HEK293T (cell line): ENCODE results near the gene WBP1L.

Experiments
- CTCF ChIA-PET: fragments of 350-600 bp; formaldehyde crosslinking; extraction: SDS; loops from one replicate; lab custom pipeline; 2021; ENCODE audit warnings: antibody characterized with exemption, inconsistent platforms; lab: Yijun Ruan, JAX
- POLR2A ChIA-PET: fragments of 350-600 bp; formaldehyde crosslinking; extraction: SDS; loops from one replicate; lab custom pipeline; 2020; ENCODE audit warnings: antibody characterized with exemption, inconsistent platforms; lab: Yijun Ruan, JAX
- DNase-seq: peaks from one replicate; pipeline ENCODE4 v3.0.0; 2012; ENCODE audit warnings: mixed read lengths; ENCODE audit errors: extremely low spot score
- ARNT ChIP-seq: fragments of 450-650 bp; IDR thresholded peaks from 2 replicates; pipeline ENCODE4 v1.6.1; 2017; ENCODE audit warnings: mild to moderate bottlenecking
- BHLHE40 ChIP-seq: fragments of 450-650 bp; IDR thresholded peaks from 2 replicates; pipeline ENCODE4 v1.6.1; 2016; ENCODE audit warnings: mild to moderate bottlenecking, moderate library complexity, borderline replicate concordance
- CTBP1 ChIP-seq: fragments of 450-650 bp; IDR thresholded peaks from 2 replicates; pipeline ENCODE4 v1.6.1; 2016; ENCODE audit warnings: borderline replicate concordance
- ELF4 ChIP-seq: fragments of 450-650 bp; IDR thresholded peaks from 2 replicates; pipeline ENCODE4 v1.6.1; 2017; ENCODE audit warnings: antibody characterized with exemption
- FOXA1 ChIP-seq: fragments of 450-650 bp; IDR thresholded peaks from 2 replicates; pipeline ENCODE4 v1.6.1; 2016; ENCODE audit warnings: mild to moderate bottlenecking
- FOXK2 ChIP-seq: fragments of 450-650 bp; IDR thresholded peaks from 2 replicates; pipeline ENCODE4 v1.6.1; 2016; ENCODE audit warnings: mild to moderate bottlenecking
- FOXM1 ChIP-seq: fragments of 450-650 bp; IDR thresholded peaks from 2 replicates; pipeline ENCODE4 v1.6.1; 2017; ENCODE audit warnings: mild to moderate bottlenecking, borderline replicate concordance
- HDGF ChIP-seq: fragments of 450-650 bp; IDR thresholded peaks from 2 replicates; pipeline ENCODE4 v1.6.1; 2017; ENCODE audit warnings: antibody characterized with exemption, borderline replicate concordance
- L3MBTL2 ChIP-seq: fragments of 450-650 bp; conservative IDR thresholded peaks from 2 replicates; pipeline ENCODE4 v1.6.1; 2016; ENCODE audit warnings: mild to moderate bottlenecking
- LEF1 ChIP-seq: fragments of 450-650 bp; IDR thresholded peaks from 2 replicates; pipeline ENCODE4 v1.6.1; 2017; ENCODE audit warnings: mild to moderate bottlenecking, borderline replicate concordance
- NFRKB ChIP-seq: fragments of 450-650 bp; IDR thresholded peaks from 2 replicates; pipeline ENCODE4 v1.6.1; 2016; ENCODE audit warnings: mild to moderate bottlenecking, moderate library complexity
- SP1 ChIP-seq: fragments of 450-650 bp; IDR thresholded peaks from 2 replicates; pipeline ENCODE4 v1.6.1; 2017
- SUZ12 ChIP-seq: fragments of 450-650 bp; IDR thresholded peaks from 2 replicates; pipeline ENCODE4 v1.6.1; 2016; ENCODE audit warnings: mild to moderate bottlenecking
- TARDBP ChIP-seq: fragments of 450-650 bp; IDR thresholded peaks from 2 replicates; pipeline ENCODE4 v1.6.1; 2016
- ZNF384 ChIP-seq: fragments of 450-650 bp; IDR thresholded peaks from 2 replicates; pipeline ENCODE4 v1.6.1; 2016
- TF ChIP-seq, protein P1 (sequence below): fragments of 450-650 bp; IDR thresholded peaks from 2 replicates; pipeline ENCODE4 v1.6.1; 2016

Gene WBP1L

DNA sequence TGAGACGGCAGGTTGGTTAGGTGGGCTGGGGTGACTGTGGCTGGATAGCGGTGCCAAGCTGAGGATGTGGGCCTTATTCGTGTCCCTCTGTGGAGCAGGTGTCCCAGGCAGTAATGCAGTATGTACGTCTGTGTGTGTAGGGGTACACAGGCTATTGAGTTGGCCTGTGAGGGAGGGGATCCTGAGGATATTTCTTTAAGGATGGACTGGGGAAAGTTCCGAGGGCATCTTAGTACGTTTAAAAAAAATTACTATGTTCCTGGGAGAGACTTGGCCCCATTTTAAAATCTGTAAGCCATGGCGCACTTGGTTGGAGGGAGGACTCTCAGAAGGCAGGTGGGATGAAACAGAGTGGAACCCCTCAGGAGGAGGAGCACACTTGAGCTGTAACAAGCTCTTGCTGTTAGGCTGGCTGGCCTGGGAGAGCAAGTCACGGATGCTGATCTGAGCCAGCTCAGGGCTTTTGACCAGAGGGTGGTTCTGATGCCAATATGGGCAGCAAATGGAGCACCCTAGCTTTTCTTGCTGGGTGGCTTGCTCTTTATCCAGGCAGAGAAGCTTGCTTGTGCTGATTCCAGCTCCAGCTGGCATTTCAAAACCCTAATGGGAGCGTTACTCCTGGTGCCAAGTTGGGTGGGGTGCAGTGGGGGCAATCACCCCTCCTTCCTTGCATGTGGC, 765 bp downstream of the WBP1L start:
- CTCF ChIA-PET: no interaction called here
- no peak for DNase-seq
- TF ChIP-seq HDGF: no peak
- TF ChIP-seq FOXM1: no peak
- TF ChIP-seq LEF1: no peak
- TF ChIP-seq TARDBP: no peak
- POLR2A ChIA-PET: interaction anchor here (1.4 kb wide), 1 partner anchor 100 kb away, joined by 3 read pairs; the partner anchor contains the start of gene TRIM8

DNA sequence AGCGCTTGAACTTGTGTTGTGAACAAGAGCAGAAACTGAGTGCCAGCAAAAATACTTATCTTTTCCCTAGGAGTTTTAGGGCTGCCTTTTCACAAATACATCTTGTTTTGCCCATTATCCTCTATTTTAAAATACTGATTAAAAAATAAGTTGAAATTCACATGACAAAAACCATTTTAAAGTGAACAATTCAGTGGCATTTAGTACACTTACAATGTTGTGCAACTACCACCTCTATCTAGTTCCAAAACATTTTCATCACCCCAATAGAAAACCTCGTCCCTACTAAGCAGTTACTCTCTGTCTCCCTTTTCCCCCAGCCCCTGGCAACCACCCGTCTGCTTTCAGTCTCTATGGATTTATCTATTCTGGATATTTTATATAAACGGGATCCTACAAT, 1.4 kb downstream of the WBP1L start:
- CTCF ChIA-PET: no interaction called here
- DNase-seq: no peak
- TF ChIP-seq, protein P1, sequence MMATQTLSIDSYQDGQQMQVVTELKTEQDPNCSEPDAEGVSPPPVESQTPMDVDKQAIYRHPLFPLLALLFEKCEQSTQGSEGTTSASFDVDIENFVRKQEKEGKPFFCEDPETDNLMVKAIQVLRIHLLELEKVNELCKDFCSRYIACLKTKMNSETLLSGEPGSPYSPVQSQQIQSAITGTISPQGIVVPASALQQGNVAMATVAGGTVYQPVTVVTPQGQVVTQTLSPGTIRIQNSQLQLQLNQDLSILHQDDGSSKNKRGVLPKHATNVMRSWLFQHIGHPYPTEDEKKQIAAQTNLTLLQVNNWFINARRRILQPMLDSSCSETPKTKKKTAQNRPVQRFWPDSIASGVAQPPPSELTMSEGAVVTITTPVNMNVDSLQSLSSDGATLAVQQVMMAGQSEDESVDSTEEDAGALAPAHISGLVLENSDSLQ: no peak
- TF ChIP-seq SP1 (no peak), L3MBTL2 (no peak), NFRKB (no peak), ZNF384 (no peak), CTBP1 (no peak), HDGF (no peak), FOXA1 (no peak), ARNT (no peak), TARDBP (no peak), FOXK2 (no peak), BHLHE40 (no peak), FOXM1 (no peak), LEF1 (no peak), SUZ12 (no peak), ELF4 (no peak)
- POLR2A ChIA-PET: interaction anchor here (1.4 kb wide), 1 partner anchor 101 kb away, joined by 3 read pairs; the partner anchor contains the start of gene TRIM8

- CTCF ChIA-PET: interaction anchor here (0.6 to 1.3 kb wide), 3 partner anchors 12 to 83 kb away, joined by 3 to 6 read pairs (median 5); no protein-coding TSS in a partner anchor
Measured at GRCh38 chr10:102752266-102752930, 8.7 kb downstream of the WBP1L start.

GRCh38 chr10:102752934-102753664, 9.4 kb downstream of the WBP1L start:
- ChIA-PET CTCF (interaction anchor here (0.6 to 1.6 kb wide), 7 partner anchors 11 to 149 kb away, joined by 3 to 6 read pairs (median 3); no protein-coding TSS in a partner anchor), POLR2A (no interaction called here)
- no peak for TF ChIP-seq SUZ12
- TF ChIP-seq L3MBTL2: no peak
- no peak for TF ChIP-seq LEF1
- no peak for TF ChIP-seq SP1
- peak; percentile 63 for DNase-seq

More at GRCh38 chr10:102752266-102752930, 8.7 kb downstream of the WBP1L start:
- POLR2A ChIA-PET: no interaction called here
- TF ChIP-seq L3MBTL2 (no peak), TARDBP (no peak), ZNF384 (no peak), BHLHE40 (no peak), FOXK2 (no peak), FOXM1 (no peak), HDGF (no peak), CTBP1 (no peak), ARNT (no peak)
- TF ChIP-seq, protein P1: no peak
- no peak for DNase-seq

GRCh38 chr10:102753718-102754117, 10.0 kb downstream of the WBP1L start:
- no peak for DNase-seq
- POLR2A ChIA-PET: no interaction called here
- CTCF ChIA-PET: interaction anchor here (0.6 to 1.6 kb wide), 6 partner anchors 11 to 148 kb away, joined by 3 to 6 read pairs (median 4); no protein-coding TSS in a partner anchor
- TF ChIP-seq LEF1 (no peak), FOXA1 (no peak), NFRKB (no peak), BHLHE40 (no peak), FOXM1 (no peak), SP1 (no peak), ELF4 (no peak), L3MBTL2 (no peak), ARNT (no peak), CTBP1 (no peak), FOXK2 (no peak), TARDBP (no peak), HDGF (no peak), SUZ12 (no peak), ZNF384 (no peak)
- TF ChIP-seq, protein P1: no peak
